Measurements from ENCODE around the gene KDR. TPM values are rescaled to one million over a fixed set of nuclear protein-coding genes. Genes with fewer than 3 reads are reported as not detected.

KDR gene
- total RNA-seq, 4 donors from 2014 or later = 24.7 to 66.9 (median 33.4) TPM

- no peak for ATAC-seq
- Histone ChIP-seq H3K27me3 (no peaks in the 10 kb centered on the region), H3K4me3 (no peak overlapping the region), H3K36me3 (peaks cover 0 to 16% of the 10 kb centered on the region in 2 donors), H3K27ac (no peak overlapping the region), H3K4me1 (peaks cover 0 to 10% (median 0%) of the 10 kb centered on the region in 3 donors), H3K9me3 (no peaks in the 10 kb centered on the region)
- TF ChIP-seq POLR2A (IDR thresholded peaks at IDR 0.05) (no peak), EP300 (IDR thresholded peaks at IDR 0.05) (no peak)
- 44 to 79% methylated on average over 2 to 3 of the region's 3 CpGs for WGBS, 2 donors (ENCODE audit: low coverage in 1 of 2)
Measured at GRCh38 chr4:55075376-55075775, 50.0 kb downstream of the KDR start.

DNA sequence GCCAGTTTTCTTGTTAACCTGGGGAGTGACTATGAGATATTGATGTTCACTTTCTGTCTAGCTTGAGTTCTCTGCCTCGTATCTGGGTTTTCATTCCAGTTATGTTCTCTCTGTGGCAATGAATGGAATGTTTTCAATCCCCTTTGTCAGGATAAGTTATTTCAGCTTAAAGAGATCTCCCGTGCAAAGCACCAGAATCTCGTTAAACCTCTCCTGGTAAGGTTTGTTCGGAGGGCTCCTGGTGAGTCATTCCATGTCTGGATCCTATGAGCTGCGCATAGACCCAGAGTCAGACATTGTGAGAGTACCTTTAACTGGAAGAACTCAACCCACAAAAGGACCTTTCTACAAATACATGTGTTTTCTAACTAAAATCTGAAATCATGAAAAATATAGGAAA lies 51.0 kb downstream of the KDR start:
- 59 to 66% methylated on average over 3 to 4 of the region's 5 CpGs for WGBS, 2 donors (ENCODE audit: low coverage in 1 of 2)
- Histone ChIP-seq H3K27me3 (no peaks in the 10 kb centered on the region), H3K36me3 (peaks cover 0 to 6% of the 10 kb centered on the region in 2 donors), H3K4me1 (peaks cover 0 to 3% (median 0%) of the 10 kb centered on the region in 3 donors), H3K9me3 (no peaks in the 10 kb centered on the region), H3K27ac (no peak overlapping the region), H3K4me3 (no peak overlapping the region)
- ATAC-seq = no peak
- TF ChIP-seq CTCF (IDR thresholded peaks at IDR 0.05) = no peak
- TF ChIP-seq POLR2A (IDR thresholded peaks at IDR 0.05) = no peak
- no peak for TF ChIP-seq POLR2AphosphoS5 (IDR thresholded peaks at IDR 0.05)
- no peak for TF ChIP-seq EP300 (IDR thresholded peaks at IDR 0.05)

- no peaks in the 10 kb centered on the region for H3K27me3 ChIP-seq
- H3K4me3 ChIP-seq = no peak overlapping the region
- H3K27ac ChIP-seq = no peak overlapping the region
- 80 to 92% methylated on average over 1 of the region's 1 CpG for whole genome bisulfite sequencing, 2 donors (ENCODE audit: low coverage in 1 of 2)
- H3K9me3 ChIP-seq = no peaks in the 10 kb centered on the region
- no peaks in the 10 kb centered on the region for H3K36me3 ChIP-seq
- no peaks in the 10 kb centered on the region for H3K4me1 ChIP-seq
- TF ChIP-seq POLR2AphosphoS5 (IDR thresholded peaks at IDR 0.05) (no peak), POLR2A (IDR thresholded peaks at IDR 0.05) (no peak), CTCF (IDR thresholded peaks at IDR 0.05) (no peak), EP300 (IDR thresholded peaks at IDR 0.05) (no peak)
- ATAC-seq = no peak
Measured at GRCh38 chr4:55071951-55072350, 53.4 kb downstream of the KDR start.

GRCh38 chr4:55069248-55069647 lies 56.1 kb downstream of the KDR start:
- Histone ChIP-seq H3K9me3 (no peaks in the 10 kb centered on the region), H3K36me3 (no peaks in the 10 kb centered on the region), H3K4me1 (no peaks in the 10 kb centered on the region), H3K27ac (peak overlapping the region in 1 of 4 donors; percentile 11), H3K4me3 (no peak overlapping the region), H3K27me3 (no peaks in the 10 kb centered on the region)
- WGBS, 2 donors (ENCODE audit: low coverage in 1 of 2) = 50 to 80% methylated on average over 1 to 5 of the region's 5 CpGs
- TF ChIP-seq CTCF (IDR thresholded peaks at IDR 0.05) (no peak), POLR2AphosphoS5 (IDR thresholded peaks at IDR 0.05) (peak; percentile 10)
- ATAC-seq = peak; percentile 53

DNA sequence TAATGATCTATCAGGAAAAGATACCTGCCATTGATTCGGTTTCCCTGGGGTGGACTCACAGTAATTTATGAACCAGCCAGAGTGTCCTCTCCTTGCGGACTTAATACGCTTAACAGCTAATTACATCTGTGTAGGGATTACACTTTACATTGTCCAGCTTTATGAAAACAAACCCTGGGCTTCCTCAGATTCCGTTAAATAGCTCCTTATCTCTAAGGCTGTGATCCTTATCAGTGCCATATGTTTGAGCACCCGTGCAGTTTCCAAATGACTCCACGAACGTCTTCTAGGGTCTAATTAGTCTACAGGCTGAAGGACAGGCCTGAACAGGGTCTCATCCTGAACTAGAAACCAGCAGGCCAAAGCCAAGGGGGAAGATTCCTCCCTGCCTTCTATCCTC lies 56.9 kb downstream of the KDR start:
- ATAC-seq = no peak
- no peak for TF ChIP-seq POLR2AphosphoS5 (IDR thresholded peaks at IDR 0.05)
- no peak for TF ChIP-seq EP300 (IDR thresholded peaks at IDR 0.05)
- no peak for TF ChIP-seq CTCF (IDR thresholded peaks at IDR 0.05)
- TF ChIP-seq POLR2A (IDR thresholded peaks at IDR 0.05) = no peak
- Histone ChIP-seq H3K36me3 (no peaks in the 10 kb centered on the region), H3K4me1 (no peaks in the 10 kb centered on the region), H3K4me3 (no peak overlapping the region), H3K27me3 (no peaks in the 10 kb centered on the region), H3K9me3 (no peaks in the 10 kb centered on the region), H3K27ac (peak overlapping the region in 2 of 4 donors; percentile 11 to 30)
- 42 to 64% methylated on average over 3 to 7 of the region's 7 CpGs for WGBS, 2 donors (ENCODE audit: low coverage in 1 of 2)

Measured in gastroesophageal sphincter (tissue), 4 donors.